HCT116 (cell line): ENCODE results near the gene PCDHB12. TPM values are rescaled to one million over a fixed set of nuclear protein-coding genes. Genes with fewer than 3 reads are reported as not detected.

Experiments used
- ATAC-seq: fragments of 200-7000 bp; cut with Tn5 transposase; 2 replicates; pipeline ENCODE4 v1.9.1; 2020; ENCODE audit warnings: mild to moderate bottlenecking, moderate library complexity
- BruUV-seq: library from RNA; stranded (reverse); fragments of 400-500 nt; replicated peaks from 2 replicates; lab custom pipeline; 2021; lab: Mats Ljungman, UMichigan
- CTCF ChIA-PET: fragments of 300-600 bp; sonication (Branson Sonifier 250); formaldehyde crosslinking; loops from one replicate; lab custom pipeline; 2021; ENCODE audit warnings: antibody characterized with exemption; lab: Charles Lee
- POLR2A ChIA-PET: fragments of 300-600, 350-600 bp; sonication (Branson Sonifier 250); formaldehyde crosslinking; loops from one replicate; lab custom pipeline; 2021; ENCODE audit warnings: antibody characterized with exemption; lab: Charles Lee
- RAD21 ChIA-PET, 2 experiments: fragments of 300-600 bp; sonication (Branson Sonifier 250); formaldehyde crosslinking; loops; one replicate each; lab custom pipeline; 2023; ENCODE audit warnings: low total read pairs in 2 of 2; ENCODE audit not compliant: uncharacterized antibody in 2 of 2, unreplicated experiment in 2 of 2, low non-redundant PET in 1 of 2; lab: Charles Lee
- DNase-seq: peaks from one replicate; pipeline ENCODE4 v3.0.0-alpha.2; 2010; ENCODE audit warnings: low read depth, low spot score
- H2AFZ ChIP-seq: fragments of 200-600 bp; shearing (Covaris generic), sonication (generic); 2 replicates; pipeline ENCODE4 v1.6.1; 2017; ENCODE audit warnings: low read depth, mixed run types, mixed read lengths, antibody characterized with exemption, low read length; ENCODE audit not compliant: poor library complexity, severe bottlenecking
- H3K27ac ChIP-seq: 2 replicates; pipeline ENCODE4 v1.5.1; 2012; ENCODE audit warnings: low read depth, low read length
- H3K27me3 ChIP-seq: fragments of 200-600 bp; sonication (generic); 2 replicates; pipeline ENCODE4 v1.6.1; 2016; ENCODE audit warnings: mixed run types, low read length, mixed read lengths; ENCODE audit not compliant: insufficient read depth
- H3K36me3 ChIP-seq, 2 experiments: fragments of 200-500 bp in 1 of 2; fragments of 200-600 bp in 1 of 2; sonication (Bioruptor generic) in 1 of 2; sonication (generic) in 1 of 2; 2 replicates each; pipeline versions ENCODE4 v1.5.1 to v1.6.1; 2014 to 2016; ENCODE audit warnings: low read length in 2 of 2, inconsistent platforms in 1 of 2, mixed read lengths in 1 of 2, mixed run types in 1 of 2; ENCODE audit not compliant: insufficient read depth in 2 of 2, control insufficient read depth in 1 of 2
- H3K4me1 ChIP-seq, 2 experiments: fragments of 200-600 bp in 1 of 2; sonication (generic) in 1 of 2; 2 replicates each; pipeline versions ENCODE4 v1.5.1 to v1.6.1; 2012 to 2017; ENCODE audit warnings: low read length in 2 of 2, inconsistent platforms in 1 of 2, mild to moderate bottlenecking in 1 of 2, mixed read lengths in 1 of 2, mixed run types in 1 of 2, moderate library complexity in 1 of 2; ENCODE audit not compliant: insufficient read depth in 2 of 2, control insufficient read depth in 1 of 2
- H3K4me2 ChIP-seq: fragments of 200-600 bp; sonication (generic); 2 replicates; pipeline ENCODE4 v1.6.1; 2017; ENCODE audit warnings: mixed run types, low read length, mixed read lengths
- H3K4me3 ChIP-seq, 2 experiments: fragments of 200-600 bp in 1 of 2; sonication (generic) in 1 of 2; replicated peaks in 1 of 2; 2 replicates each; pipeline ENCODE4 v1.5.1; 2011 to 2016; ENCODE audit warnings: low read length in 2 of 2, control low read depth in 1 of 2, low read depth in 1 of 2, mild to moderate bottlenecking in 1 of 2, mixed read lengths in 1 of 2, mixed run types in 1 of 2
- H3K79me2 ChIP-seq: fragments of 200-600 bp; sonication (generic); 2 replicates; pipeline ENCODE4 v1.6.1; 2017; ENCODE audit warnings: mild to moderate bottlenecking, mixed run types, low read length, moderate library complexity, mixed read lengths; ENCODE audit not compliant: insufficient read depth
- H3K9ac ChIP-seq: fragments of 200-600 bp; sonication (generic); 2 replicates; pipeline ENCODE4 v1.6.1; 2016; ENCODE audit warnings: low read length, mixed read lengths
- H3K9me2 ChIP-seq: fragments of 200-600 bp; sonication (generic), shearing (Covaris generic); 2 replicates; pipeline ENCODE4 v1.6.1; 2017; ENCODE audit warnings: mixed run types, mild to moderate bottlenecking, moderate library complexity; ENCODE audit not compliant: insufficient read depth
- H3K9me3 ChIP-seq, 2 experiments: fragments of 200-500 bp in 1 of 2; fragments of 200-600 bp in 1 of 2; sonication (Bioruptor generic) in 1 of 2; sonication (generic) in 1 of 2; 2 replicates each; pipeline ENCODE4 v1.6.1; 2014 to 2017; ENCODE audit warnings: low read length in 2 of 2, mixed read lengths in 2 of 2, inconsistent platforms in 1 of 2, low read depth in 1 of 2, mild to moderate bottlenecking in 1 of 2, mixed run types in 1 of 2, moderate library complexity in 1 of 2; ENCODE audit not compliant: control insufficient read depth in 1 of 2, insufficient read depth in 1 of 2
- H4K20me1 ChIP-seq: fragments of 200-600 bp; sonication (generic), shearing (Covaris generic); 2 replicates; pipeline ENCODE4 v1.6.1; 2017; ENCODE audit warnings: mixed run types, mild to moderate bottlenecking, moderate library complexity; ENCODE audit not compliant: insufficient read depth
- ATF3 ChIP-seq: IDR thresholded peaks from 2 replicates; pipeline ENCODE4 v1.6.1; 2012
- EGR1 ChIP-seq: IDR thresholded peaks from 2 replicates; pipeline ENCODE4 v1.6.1; 2012; ENCODE audit warnings: low read depth
- ELF1 ChIP-seq: IDR thresholded peaks from 2 replicates; pipeline ENCODE4 v1.6.1; 2012; ENCODE audit warnings: low read depth, borderline replicate concordance
- EZH2phosphoT487 ChIP-seq: fragments of 200-600 bp; IDR thresholded peaks from 2 replicates; pipeline ENCODE4 v1.6.1; 2018; ENCODE audit warnings: antibody characterized with exemption, borderline replicate concordance
- FOSL1 ChIP-seq: IDR thresholded peaks from 2 replicates; pipeline ENCODE4 v1.6.1; 2012; ENCODE audit warnings: low read depth
- JUND ChIP-seq: IDR thresholded peaks from 2 replicates; pipeline ENCODE4 v1.6.1; 2012
- MAX ChIP-seq: IDR thresholded peaks from 2 replicates; pipeline ENCODE4 v1.6.1; 2012
- POLR2AphosphoS5 ChIP-seq: IDR thresholded peaks from 2 replicates; pipeline ENCODE4 v1.6.1; 2011; ENCODE audit warnings: mild to moderate bottlenecking, low read depth, low read length, moderate library complexity
- REST ChIP-seq: IDR thresholded peaks from 2 replicates; pipeline ENCODE4 v1.6.1; 2012; ENCODE audit warnings: low read depth
- SP1 ChIP-seq: IDR thresholded peaks from 2 replicates; pipeline ENCODE4 v1.6.1; 2012; ENCODE audit warnings: low read depth
- SRF ChIP-seq: IDR thresholded peaks from 2 replicates; pipeline ENCODE4 v1.6.1; 2012; ENCODE audit warnings: low read depth
- ZBTB33 ChIP-seq: IDR thresholded peaks from 2 replicates; pipeline ENCODE4 v1.6.1; 2011; ENCODE audit warnings: mild to moderate bottlenecking, low read length, moderate library complexity; ENCODE audit not compliant: insufficient replicate concordance; ENCODE audit errors: extremely low read depth
- intact Hi-C: fragments of 100-400 bp; cut with micrococcal nuclease; formaldehyde crosslinking; loops from 2 replicates; pipeline ENCODE4 v1.10.0; 2022
- total RNA-seq: library from RNA; stranded (reverse); gene quantifications from one replicate; pipeline ENCODE4 v1.2.1, GENCODE V29; 2021; ENCODE audit not compliant: unreplicated experiment

Gene PCDHB12
- total RNA-seq, 1 experiment from 2014 or later: not detected

GRCh38 chr5:141180313-141180712 is 28.2 kb upstream of the PCDHB12 start:
- Histone ChIP-seq H4K20me1 (no peaks in the 10 kb centered on the region), H3K27me3 (no peaks in the 10 kb centered on the region)
- no peak for TF ChIP-seq ELF1
- no peak for TF ChIP-seq ZBTB33
- TF ChIP-seq EGR1: no peak
- TF ChIP-seq EZH2phosphoT487: no peak
- TF ChIP-seq FOSL1: no peak
- TF ChIP-seq REST: no peak
- no peak for TF ChIP-seq SP1
- TF ChIP-seq POLR2AphosphoS5: no peak
- no peak for TF ChIP-seq JUND
- TF ChIP-seq SRF: no peak
- TF ChIP-seq MAX: no peak
- no peak for TF ChIP-seq ATF3
- TF ChIP-seq, all 23 proteins: peak for 0
- DNase-seq: no peak
- no peak overlapping the region for H3K9ac ChIP-seq
- no peak overlapping the region for H3K27ac ChIP-seq
- ATAC-seq: no peak
- no peaks in the 10 kb centered on the region for H3K36me3 ChIP-seq
- ChIA-PET RAD21 (no interaction called here), CTCF (no interaction called here), POLR2A (no interaction called here)
- no TSS peak for BruUV-seq
- H3K4me1 ChIP-seq: no peaks in the 10 kb centered on the region
- intact Hi-C loops: no loop called here
- no peaks in the 10 kb centered on the region for H3K9me2 ChIP-seq
- H3K4me2 ChIP-seq: no peak overlapping the region
- no peak overlapping the region for H2AFZ ChIP-seq
- peaks cover 0 to 10% of the 10 kb centered on the region in 2 experiments; a peak in 2 of 4 replicates for H3K9me3 ChIP-seq
- H3K79me2 ChIP-seq: no peaks in the 10 kb centered on the region
- H3K4me3 ChIP-seq: no peak overlapping the region
